CD14-positive monocyte (primary cell): Measurements from ENCODE around the gene NEUROD1. TPM values are rescaled to one million over a fixed set of nuclear protein-coding genes. Genes with fewer than 3 reads are reported as not detected.

ENCODE experiments used
- DNase-seq, 3 donors: peaks; one replicate each; pipeline ENCODE4 v3.0.0-alpha.2; 2011 to 2022
- H2AFZ ChIP-seq: 2 replicates; pipeline ENCODE4 v1.6.0; 2012; ENCODE audit warnings: mild to moderate bottlenecking, low read depth, low read length, inconsistent platforms; ENCODE audit not compliant: insufficient read depth, poor library complexity, severe bottlenecking
- H3K27ac ChIP-seq, 2 donors: 1 replicate in 1 of 2; 2 replicates in 1 of 2; pipeline ENCODE4 v1.5.1; 2012 to 2013; ENCODE audit warnings: low read length in 2 of 2, control low read depth in 1 of 2, inconsistent platforms in 1 of 2, low read depth in 1 of 2, mild to moderate bottlenecking in 1 of 2
- H3K27me3 ChIP-seq, 2 donors: one replicate each; pipeline versions ENCODE4 v1.6.0 to v1.6.1; 2011 to 2013; ENCODE audit warnings: low read length in 2 of 2; ENCODE audit not compliant: control insufficient read depth in 2 of 2, insufficient read depth in 2 of 2
- H3K36me3 ChIP-seq, 2 donors: replicated peaks in 1 of 2; 1 replicate in 1 of 2; 2 replicates in 1 of 2; pipeline versions ENCODE4 v1.5.1 to v1.6.1; 2012 to 2013; ENCODE audit warnings: low read length in 2 of 2, control low read depth in 1 of 2, inconsistent platforms in 1 of 2, mild to moderate bottlenecking in 1 of 2; ENCODE audit not compliant: insufficient read depth in 2 of 2, control insufficient read depth in 1 of 2
- H3K4me1 ChIP-seq, 2 donors: 1 replicate in 1 of 2; 2 replicates in 1 of 2; pipeline versions ENCODE4 v1.5.1 to v1.6.1; 2012 to 2013; ENCODE audit warnings: low read length in 2 of 2, control low read depth in 1 of 2, inconsistent platforms in 1 of 2, mild to moderate bottlenecking in 1 of 2, moderate library complexity in 1 of 2; ENCODE audit not compliant: insufficient read depth in 2 of 2, control insufficient read depth in 1 of 2
- H3K4me2 ChIP-seq: replicated peaks from 2 replicates; pipeline ENCODE3; 2012; ENCODE audit warnings: low read length, moderate library complexity, mild to moderate bottlenecking; ENCODE audit not compliant: poor library complexity, severe bottlenecking; ENCODE audit errors: extremely low read depth
- H3K4me3 ChIP-seq, 3 experiments: fragments of 200-600 bp in 1 of 3; sonication (generic) in 1 of 3; replicated peaks in 1 of 3; 1 replicate in 2 of 3; 2 replicates in 1 of 3; pipeline ENCODE4 v1.5.1; 2011 to 2013; ENCODE audit warnings: low read length in 3 of 3, mild to moderate bottlenecking in 3 of 3, control low read depth in 2 of 3, low read depth in 2 of 3, inconsistent platforms in 1 of 3, moderate library complexity in 1 of 3
- H3K79me2 ChIP-seq: 2 replicates; pipeline ENCODE4 v1.6.0; 2012; ENCODE audit warnings: mild to moderate bottlenecking, control low read depth, inconsistent platforms, low read length, moderate library complexity; ENCODE audit not compliant: insufficient read depth
- H3K9ac ChIP-seq: 2 replicates; pipeline ENCODE4 v1.6.0; 2017; ENCODE audit warnings: low read length, mild to moderate bottlenecking; ENCODE audit not compliant: insufficient read depth, poor library complexity, severe bottlenecking
- H3K9me3 ChIP-seq, 2 donors: replicated peaks in 1 of 2; 1 replicate in 1 of 2; 2 replicates in 1 of 2; pipeline versions ENCODE4 v1.5.1 to v1.6.1; 2012 to 2013; ENCODE audit warnings: low read length in 2 of 2, control low read depth in 1 of 2; ENCODE audit not compliant: control insufficient read depth in 1 of 2, insufficient read depth in 1 of 2
- H4K20me1 ChIP-seq: 2 replicates; pipeline ENCODE4 v1.6.0; 2012; ENCODE audit warnings: mild to moderate bottlenecking, low read length, control low read depth, moderate library complexity; ENCODE audit not compliant: insufficient read depth
- H3K27ac Mint-ChIP-seq, 7 donors: one replicate each; pipeline ENCODE4 v1.8.0; 2020; ENCODE audit warnings: mild to moderate bottlenecking in 7 of 7, mixed read lengths in 7 of 7, moderate library complexity in 6 of 7, inconsistent platforms in 2 of 7
- H3K27me3 Mint-ChIP-seq, 3 donors: one replicate each; pipeline ENCODE4 v1.8.0; 2021 to 2022; ENCODE audit warnings: low read depth in 3 of 3, mild to moderate bottlenecking in 3 of 3, mixed read lengths in 3 of 3, moderate library complexity in 3 of 3, inconsistent platforms in 1 of 3
- H3K36me3 Mint-ChIP-seq, 2 donors: one replicate each; pipeline ENCODE4 v1.8.0; 2020; ENCODE audit warnings: mixed read lengths in 2 of 2, inconsistent platforms in 1 of 2, mild to moderate bottlenecking in 1 of 2
- H3K4me1 Mint-ChIP-seq: one replicate; pipeline ENCODE4 v1.8.0; 2020; ENCODE audit warnings: mild to moderate bottlenecking, mixed read lengths
- H3K4me3 Mint-ChIP-seq, 2 donors: one replicate each; pipeline ENCODE4 v1.8.0; 2020; ENCODE audit warnings: mild to moderate bottlenecking in 2 of 2, mixed read lengths in 2 of 2, moderate library complexity in 1 of 2
- H3K9me3 Mint-ChIP-seq, 7 donors: one replicate each; pipeline ENCODE4 v1.8.0; 2020 to 2022; ENCODE audit warnings: mixed read lengths in 7 of 7, mild to moderate bottlenecking in 6 of 7, moderate library complexity in 6 of 7, inconsistent platforms in 2 of 7
- WGBS: methylation state at CpG from one replicate; pipeline ENCODE4 v1.1.5; 2013; ENCODE audit warnings: missing lambda C conversion rate; ENCODE audit not compliant: insufficient coverage; 5-methylcytosine and 5-hydroxymethylcytosine counted together
- intact Hi-C, 2 donors: fragments of 100-400 bp; cut with micrococcal nuclease; formaldehyde crosslinking; loops; one replicate each; pipeline versions ENCODE4 v1.15.0 to v1.15.1; 2023
- polyA plus RNA-seq, 3 donors: library from polyadenylated mRNA; depleted of rRNA in 1 of 3; unstranded in 2 of 3; stranded (reverse) in 1 of 3; fragments of 300-500 nt in 2 of 3; fragments of >200 nt in 1 of 3; fragmentation: Illumina TruSeq in 2 of 3; gene quantifications; 1 replicate in 2 of 3; 2 replicates in 1 of 3; pipeline ENCODE4 v1.2.3, GENCODE V29; 2012 to 2021
- TF ChIP-seq, protein P1 (sequence below): fragments of 200-600 bp; IDR thresholded peaks from one replicate; pipeline ENCODE4 v1.8.0; 2022; ENCODE audit warnings: antibody characterized with exemption, mild to moderate bottlenecking

Gene NEUROD1
- polyA plus RNA-seq, 3 donors: not detected

DNA sequence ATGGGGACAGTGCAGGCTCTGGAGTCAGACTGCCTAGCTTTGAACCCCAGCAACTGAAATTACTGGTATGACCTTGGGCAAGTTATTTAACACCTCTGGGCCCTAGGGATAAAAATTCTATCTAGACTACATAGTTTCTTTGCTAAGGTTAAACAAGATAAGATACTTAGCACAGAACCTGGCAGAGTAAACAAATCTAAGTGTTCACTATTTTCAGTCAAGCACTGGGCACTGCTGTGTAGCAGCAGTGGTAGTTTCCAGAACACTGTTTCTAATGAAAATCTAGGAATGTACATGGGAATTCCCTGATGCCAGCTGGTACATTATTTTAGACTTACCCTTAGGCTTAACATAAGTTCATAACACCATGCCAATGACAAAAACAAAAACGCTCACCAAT, 40.6 kb downstream of the NEUROD1 start:
- H3K4me3 ChIP-seq: no peak overlapping the region
- H2AFZ ChIP-seq: no peak overlapping the region
- WGBS: 0% methylated on average over 1 of the region's 1 CpG
- H3K27ac ChIP-seq: no peak overlapping the region
- no peak overlapping the region for H3K9ac ChIP-seq
- Mint-ChIP-seq H3K9me3 (peaks cover 0 to 2% (median 0%) of the 10 kb centered on the region in 7 donors), H3K4me3 (no peak overlapping the region), H3K27ac (no peak overlapping the region), H3K27me3 (peaks cover 0 to 1% (median 0%) of the 10 kb centered on the region in 3 donors), H3K36me3 (no peaks in the 10 kb centered on the region), H3K4me1 (peaks cover 15% of the 10 kb centered on the region)
- no peaks in the 10 kb centered on the region for H3K79me2 ChIP-seq
- H3K27me3 ChIP-seq: no peaks in the 10 kb centered on the region
- no peaks in the 10 kb centered on the region for H3K36me3 ChIP-seq
- TF ChIP-seq, protein P1, sequence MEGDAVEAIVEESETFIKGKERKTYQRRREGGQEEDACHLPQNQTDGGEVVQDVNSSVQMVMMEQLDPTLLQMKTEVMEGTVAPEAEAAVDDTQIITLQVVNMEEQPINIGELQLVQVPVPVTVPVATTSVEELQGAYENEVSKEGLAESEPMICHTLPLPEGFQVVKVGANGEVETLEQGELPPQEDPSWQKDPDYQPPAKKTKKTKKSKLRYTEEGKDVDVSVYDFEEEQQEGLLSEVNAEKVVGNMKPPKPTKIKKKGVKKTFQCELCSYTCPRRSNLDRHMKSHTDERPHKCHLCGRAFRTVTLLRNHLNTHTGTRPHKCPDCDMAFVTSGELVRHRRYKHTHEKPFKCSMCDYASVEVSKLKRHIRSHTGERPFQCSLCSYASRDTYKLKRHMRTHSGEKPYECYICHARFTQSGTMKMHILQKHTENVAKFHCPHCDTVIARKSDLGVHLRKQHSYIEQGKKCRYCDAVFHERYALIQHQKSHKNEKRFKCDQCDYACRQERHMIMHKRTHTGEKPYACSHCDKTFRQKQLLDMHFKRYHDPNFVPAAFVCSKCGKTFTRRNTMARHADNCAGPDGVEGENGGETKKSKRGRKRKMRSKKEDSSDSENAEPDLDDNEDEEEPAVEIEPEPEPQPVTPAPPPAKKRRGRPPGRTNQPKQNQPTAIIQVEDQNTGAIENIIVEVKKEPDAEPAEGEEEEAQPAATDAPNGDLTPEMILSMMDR: no peak
- intact Hi-C loops: no loop called here
- H4K20me1 ChIP-seq: no peaks in the 10 kb centered on the region
- no peak for DNase-seq
- H3K9me3 ChIP-seq: no peaks in the 10 kb centered on the region
- no peak overlapping the region for H3K4me2 ChIP-seq
- no peaks in the 10 kb centered on the region for H3K4me1 ChIP-seq

DNA sequence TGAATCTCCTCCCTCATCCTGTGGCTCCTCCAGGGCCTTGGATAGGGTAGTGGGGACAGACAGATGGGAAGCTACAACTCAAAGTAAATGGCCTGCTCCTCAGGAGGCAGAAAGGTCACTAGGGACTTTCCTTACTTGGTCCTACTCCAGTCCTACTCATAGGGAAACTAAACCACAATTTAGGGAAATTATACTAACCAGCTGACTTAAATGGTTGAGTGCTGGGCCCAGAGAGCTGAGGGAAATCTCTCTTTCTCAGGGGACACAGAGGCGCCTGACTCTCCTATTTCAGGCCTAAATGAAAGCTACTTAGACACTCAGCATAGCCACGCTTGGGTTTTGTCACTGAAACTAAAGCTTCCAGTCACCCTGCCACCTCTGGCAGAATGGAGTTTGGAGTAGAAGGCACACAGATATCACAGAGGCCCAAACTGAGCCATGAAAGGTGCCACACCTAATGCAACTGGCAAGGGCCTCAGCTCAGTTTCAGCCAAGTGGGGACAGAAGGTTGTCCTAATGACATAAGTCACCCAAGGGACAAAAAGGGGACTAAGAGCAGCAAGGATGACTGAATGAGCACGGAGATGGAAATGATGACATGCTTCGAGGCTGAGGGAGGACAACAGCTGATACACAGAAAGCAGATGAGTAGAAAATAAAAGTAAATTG, 47.5 kb downstream of the NEUROD1 start:
- DNase-seq: no peak
- Histone ChIP-seq H3K27me3 (no peaks in the 10 kb centered on the region), H3K4me3 (no peak overlapping the region), H3K36me3 (no peaks in the 10 kb centered on the region), H2AFZ (no peak overlapping the region), H3K27ac (no peak overlapping the region), H3K9ac (no peak overlapping the region), H4K20me1 (no peaks in the 10 kb centered on the region), H3K9me3 (no peaks in the 10 kb centered on the region), H3K4me2 (no peak overlapping the region), H3K79me2 (no peaks in the 10 kb centered on the region), H3K4me1 (no peaks in the 10 kb centered on the region)
- Mint-ChIP-seq H3K27ac (no peak overlapping the region), H3K36me3 (no peaks in the 10 kb centered on the region), H3K27me3 (no peaks in the 10 kb centered on the region), H3K9me3 (no peaks in the 10 kb centered on the region), H3K4me3 (no peak overlapping the region), H3K4me1 (peaks cover 23% of the 10 kb centered on the region)
- TF ChIP-seq, protein P1: no peak
- 89% methylated on average over 3 of the region's 4 CpGs for WGBS
- intact Hi-C loops: no loop called here
